ENCODE measurements around the gene SUCO.

Gene SUCO

GRCh38 chr1:172646653-172647052 lies 113.7 kb downstream of the SUCO start:
- no peak for DNase-seq (ENCODE audit: low read depth)

GRCh38 chr1:172647110-172647564 lies 114.2 kb downstream of the SUCO start:
- no peak for DNase-seq (ENCODE audit: low read depth)

GRCh38 chr1:172647987-172648386 lies 115.0 kb downstream of the SUCO start:
- DNase-seq (ENCODE audit: low read depth): no peak

GRCh38 chr1:172650474-172651193 lies 117.7 kb downstream of the SUCO start:
- DNase-seq (ENCODE audit: low read depth): no peak

- DNase-seq (ENCODE audit: low read depth): no peak
Observed at GRCh38 chr1:172653015-172653709, 120.2 kb downstream of the SUCO start.

GRCh38 chr1:172654535-172654934 lies 121.6 kb downstream of the SUCO start:
- peak; percentile 59 for DNase-seq (ENCODE audit: low read depth)

- DNase-seq (ENCODE audit: low read depth): no peak
Observed at GRCh38 chr1:172656576-172656975, 123.6 kb downstream of the SUCO start.

GRCh38 chr1:172657586-172657985 lies 124.6 kb downstream of the SUCO start:
- DNase-seq (ENCODE audit: low read depth): no peak

GRCh38 chr1:172658871-172659453 lies 126.0 kb downstream of the SUCO start, which contains the start of gene FASLG:
Gene FASLG (plus strand): TSS chr1:172659103. CDS start chr1:172659202, 99 bp downstream.
- no peak for DNase-seq (ENCODE audit: low read depth)

- DNase-seq (ENCODE audit: low read depth): no peak
Observed at GRCh38 chr1:172661107-172661506, 128.2 kb downstream of the SUCO start.
